SK-N-SH treated with all-trans-retinoic acid at 6 μM for 48 hours (cell line): ENCODE results near the gene STOML1.

ENCODE experiments used
- ATAC-seq: fragments of 200-7000 bp; cut with Tn5 transposase; 3 replicates; pipeline ENCODE4 v1.9.1; 2020; ENCODE audit warnings: mild to moderate bottlenecking, moderate library complexity
- ARNTL ChIP-seq: fragments of 450-650 bp; formaldehyde crosslinking; IDR thresholded peaks from 2 replicates; pipeline ENCODE4 v1.5.0; 2020; ENCODE audit warnings: low read depth, mild to moderate bottlenecking, moderate library complexity, borderline replicate concordance
- BACH2 ChIP-seq: fragments of 250-450 bp; sonication (Bioruptor Pico); IDR thresholded peaks from 2 replicates; pipeline ENCODE4 v1.9.0; 2021; ENCODE audit warnings: mild to moderate bottlenecking, borderline replicate concordance
- CREB5 ChIP-seq: fragments of 250-450 bp; sonication (Bioruptor Pico); IDR thresholded peaks from 2 replicates; pipeline ENCODE4 v1.5.1; 2020; ENCODE audit warnings: low read depth, mild to moderate bottlenecking, moderate library complexity
- CSRNP3 ChIP-seq: fragments of 250-450 bp; sonication (Bioruptor Pico); IDR thresholded peaks from 2 replicates; pipeline ENCODE4 v1.5.1; 2021; ENCODE audit warnings: mild to moderate bottlenecking, moderate library complexity
- GLIS3 ChIP-seq: fragments of 250-450 bp; sonication (Bioruptor Pico); IDR thresholded peaks from 2 replicates; pipeline ENCODE4 v1.5.0; 2020; ENCODE audit warnings: mild to moderate bottlenecking, moderate library complexity
- OSR1 ChIP-seq: fragments of 250-450 bp; sonication (Bioruptor Pico); IDR thresholded peaks from 2 replicates; pipeline ENCODE4 v1.8.0; 2022; ENCODE audit warnings: moderate library complexity, mild to moderate bottlenecking, inconsistent platforms
- POU6F1 ChIP-seq: fragments of 250-450 bp; sonication (Bioruptor Pico); IDR thresholded peaks from 2 replicates; pipeline ENCODE4 v1.8.0; 2021; ENCODE audit warnings: low read depth, mild to moderate bottlenecking, moderate library complexity, borderline replicate concordance
- PPARA ChIP-seq: fragments of 250-450 bp; sonication (Bioruptor Pico); IDR thresholded peaks from 2 replicates; pipeline ENCODE4 v1.5.0; 2020; ENCODE audit warnings: mild to moderate bottlenecking, borderline replicate concordance
- SNAI2 ChIP-seq: fragments of 250-450 bp; sonication (Bioruptor Pico); IDR thresholded peaks from 2 replicates; pipeline ENCODE4 v1.5.0; 2020; ENCODE audit warnings: mild to moderate bottlenecking, moderate library complexity
- TCF4 ChIP-seq: fragments of 250-450 bp; sonication (Bioruptor Pico); IDR thresholded peaks from 2 replicates; pipeline ENCODE4 v1.8.0; 2021; ENCODE audit warnings: mild to moderate bottlenecking, moderate library complexity, borderline replicate concordance
- TOX ChIP-seq: fragments of 250-450 bp; sonication (Bioruptor Pico); IDR thresholded peaks from 2 replicates; pipeline ENCODE4 v1.8.0; 2021; ENCODE audit warnings: mild to moderate bottlenecking, moderate library complexity, borderline replicate concordance
- TSHZ2 ChIP-seq: fragments of 250-450 bp; sonication (Bioruptor Pico); IDR thresholded peaks from 2 replicates; pipeline ENCODE4 v1.5.0; 2020; ENCODE audit warnings: mild to moderate bottlenecking, moderate library complexity
- ZC3H10 ChIP-seq: fragments of 250-450 bp; sonication (Bioruptor Pico); IDR thresholded peaks from 2 replicates; pipeline ENCODE4 v1.5.1; 2021; ENCODE audit warnings: mild to moderate bottlenecking, moderate library complexity
- ZFP3 ChIP-seq: fragments of 250-450 bp; sonication (Bioruptor Pico); IDR thresholded peaks from 2 replicates; pipeline ENCODE4 v1.5.0; 2020; ENCODE audit warnings: mild to moderate bottlenecking, moderate library complexity
- ZFP30 ChIP-seq: fragments of 450-650 bp; formaldehyde crosslinking; IDR thresholded peaks from 2 replicates; pipeline ENCODE4 v1.5.0; 2022; ENCODE audit warnings: mild to moderate bottlenecking, moderate library complexity
- ZNF70 ChIP-seq: fragments of 450-650 bp; formaldehyde crosslinking; IDR thresholded peaks from 2 replicates; pipeline ENCODE4 v1.5.0; 2020; ENCODE audit warnings: mild to moderate bottlenecking, moderate library complexity
- ZNF8 ChIP-seq: fragments of 450-650 bp; formaldehyde crosslinking; IDR thresholded peaks from 2 replicates; pipeline ENCODE4 v1.5.0; 2020; ENCODE audit warnings: mild to moderate bottlenecking, moderate library complexity

STOML1 gene

GRCh38 chr15:73992594-73992898 lies 451 bp upstream of the STOML1 start:
- no peak for ATAC-seq
- no peak for TF ChIP-seq BACH2 (CRISPR knock-in tag)
- TF ChIP-seq ZC3H10 (CRISPR knock-in tag): no peak
- no peak for TF ChIP-seq TCF4 (CRISPR knock-in tag)
- no peak for TF ChIP-seq TOX (CRISPR knock-in tag)
- no peak for TF ChIP-seq ZNF70 (CRISPR knock-in tag)
- TF ChIP-seq SNAI2 (CRISPR knock-in tag): no peak
- TF ChIP-seq ZFP3 (CRISPR knock-in tag): no peak
- no peak for TF ChIP-seq ARNTL (CRISPR knock-in tag)
- no peak for TF ChIP-seq OSR1 (CRISPR knock-in tag)
- no peak for TF ChIP-seq ZNF8 (CRISPR knock-in tag)
- no peak for TF ChIP-seq CREB5 (CRISPR knock-in tag)
- no peak for TF ChIP-seq POU6F1 (CRISPR knock-in tag)
- no peak for TF ChIP-seq TSHZ2 (CRISPR knock-in tag)
- TF ChIP-seq CSRNP3: no peak

- ATAC-seq: no peak; the same call in none of the 3 replicates
- TF ChIP-seq ZNF8 (CRISPR knock-in tag) (no peak), OSR1 (CRISPR knock-in tag) (no peak), CSRNP3 (no peak), PPARA (CRISPR knock-in tag) (no peak)
Observed at GRCh38 chr15:73991260-73991659, 835 bp downstream of the STOML1 start.

- ATAC-seq: no peak
- TF ChIP-seq GLIS3 (CRISPR knock-in tag) (no peak), ZFP30 (CRISPR knock-in tag) (no peak), POU6F1 (CRISPR knock-in tag) (no peak), ARNTL (CRISPR knock-in tag) (no peak)
Observed at GRCh38 chr15:73990250-73991005, 1.7 kb downstream of the STOML1 start.
